PC-9 (cell line): ENCODE data around the gene SLC39A3. TPM values are rescaled to one million over a fixed set of nuclear protein-coding genes. Genes with fewer than 3 reads are reported as not detected.

ENCODE experiments used
- BruUV-seq: library from RNA; stranded (reverse); fragments of 400-500 nt; replicated peaks from 2 replicates; lab custom pipeline; 2021; lab: Mats Ljungman, UMichigan
- CTCF ChIA-PET: fragments of 300-600 bp; sonication (Branson Sonifier 250); formaldehyde crosslinking; loops from one replicate; lab custom pipeline; 2022; ENCODE audit warnings: antibody characterized with exemption; lab: Charles Lee
- POLR2A ChIA-PET: fragments of 300-600 bp; sonication (Branson Sonifier 250); formaldehyde crosslinking; loops from one replicate; lab custom pipeline; 2022; ENCODE audit warnings: antibody characterized with exemption; ENCODE audit not compliant: unreplicated experiment; lab: Charles Lee
- DNase-seq, 2 experiments: peaks; one replicate each; pipeline versions ENCODE4 v3.0.0 to v3.0.0-alpha.2; 2015 to 2022; ENCODE audit warnings: mixed read lengths in 1 of 2
- H2AFZ ChIP-seq: fragments of 200-600 bp; sonication (generic); 2 replicates; pipeline ENCODE4 v1.8.1; 2017; ENCODE audit warnings: antibody characterized with exemption
- H3F3A ChIP-seq: fragments of 200-600 bp; sonication (generic); 2 replicates; pipeline ENCODE4 v1.8.1; 2017; ENCODE audit warnings: antibody characterized with exemption, mild to moderate bottlenecking, low read depth; ENCODE audit not compliant: insufficient read depth
- H3K27ac ChIP-seq: fragments of 200-600 bp; sonication (generic); 2 replicates; pipeline ENCODE4 v1.6.1; 2016; ENCODE audit warnings: mixed run types
- H3K27me3 ChIP-seq: fragments of 200-600 bp; sonication (generic); 2 replicates; pipeline ENCODE4 v1.6.1; 2016; ENCODE audit warnings: low read depth, mixed run types; ENCODE audit not compliant: insufficient read depth
- H3K36me3 ChIP-seq: fragments of 200-600 bp; sonication (generic); 2 replicates; pipeline ENCODE4 v1.6.1; 2016; ENCODE audit warnings: low read depth, mixed run types
- H3K4me1 ChIP-seq: fragments of 200-600 bp; sonication (generic); replicated peaks from 2 replicates; pipeline ENCODE4 v1.6.1; 2016; ENCODE audit warnings: mixed run types; ENCODE audit not compliant: insufficient read depth
- H3K4me2 ChIP-seq: fragments of 200-600 bp; sonication (generic); 2 replicates; pipeline ENCODE4 v1.6.1; 2017; ENCODE audit warnings: mixed run types
- H3K4me3 ChIP-seq: fragments of 200-600 bp; sonication (generic); 2 replicates; pipeline ENCODE4 v1.6.1; 2016; ENCODE audit warnings: mixed run types
- H3K79me2 ChIP-seq: fragments of 200-600 bp; sonication (generic); 2 replicates; pipeline ENCODE4 v1.6.1; 2017; ENCODE audit warnings: low read depth, mixed run types
- H3K9me2 ChIP-seq: fragments of 200-600 bp; sonication (generic); 2 replicates; pipeline ENCODE4 v1.8.1; 2017; ENCODE audit warnings: mild to moderate bottlenecking; ENCODE audit not compliant: insufficient read depth
- H3K9me3 ChIP-seq: fragments of 200-600 bp; sonication (generic); 2 replicates; pipeline ENCODE4 v1.8.1; 2016; ENCODE audit warnings: low read depth; ENCODE audit not compliant: insufficient read depth
- H4K20me1 ChIP-seq: fragments of 200-600 bp; sonication (generic); 2 replicates; pipeline ENCODE4 v1.8.1; 2017; ENCODE audit not compliant: insufficient read depth
- CTCF ChIP-seq: fragments of 200-600 bp; sonication (generic); conservative IDR thresholded peaks from 2 replicates; pipeline ENCODE4 v1.6.1; 2017; ENCODE audit warnings: mixed run types, antibody characterized with exemption, mild to moderate bottlenecking, moderate library complexity
- EZH2 ChIP-seq: fragments of 200-600 bp; sonication (generic); IDR thresholded peaks from 2 replicates; pipeline ENCODE4 v1.8.0; 2017; ENCODE audit warnings: antibody characterized with exemption, low read depth
- intact Hi-C: fragments of 100-400 bp; cut with micrococcal nuclease; formaldehyde crosslinking; loops from one replicate; pipeline ENCODE4 v1.10.0; 2022; ENCODE audit not compliant: unreplicated experiment
- total RNA-seq: library from RNA; stranded (reverse); gene quantifications from 2 replicates; pipeline ENCODE4 v1.2.3, GENCODE V29; 2021

SLC39A3 gene
- total RNA-seq, 1 experiment from 2014 or later: 21.6 TPM

- no peaks in the 10 kb centered on the region for H3K36me3 ChIP-seq
- TF ChIP-seq EZH2: no peak
- no peak for TF ChIP-seq CTCF
- H3K27me3 ChIP-seq: peaks cover 27% of the 10 kb centered on the region
- H3K9me2 ChIP-seq: no peaks in the 10 kb centered on the region
- POLR2A ChIA-PET: no interaction called here
- no peaks in the 10 kb centered on the region for H3K9me3 ChIP-seq
- H4K20me1 ChIP-seq: no peaks in the 10 kb centered on the region
- H3K4me1 ChIP-seq: peaks cover 22% of the 10 kb centered on the region; the same call in 1 of the 2 replicates
- intact Hi-C loops: no loop called here
- DNase-seq: peak; percentile 37 to 42
- no TSS peak for BruUV-seq
- H3K27ac ChIP-seq: no peak overlapping the region
- peaks cover 8% of the 10 kb centered on the region; the same call in 1 of the 2 replicates for H3F3A ChIP-seq
- H3K79me2 ChIP-seq: no peaks in the 10 kb centered on the region
- no peak overlapping the region for H2AFZ ChIP-seq
- H3K4me2 ChIP-seq: peak overlapping the region; percentile 50
- no peak overlapping the region for H3K4me3 ChIP-seq
- CTCF ChIA-PET: no interaction called here
Measured at GRCh38 chr19:2722541-2723344, 17.1 kb downstream of the SLC39A3 start.

- Histone ChIP-seq H2AFZ (no peak overlapping the region), H3K9me2 (no peaks in the 10 kb centered on the region), H4K20me1 (no peaks in the 10 kb centered on the region), H3K36me3 (no peaks in the 10 kb centered on the region), H3K79me2 (no peaks in the 10 kb centered on the region), H3K9me3 (no peaks in the 10 kb centered on the region), H3K4me2 (no peak overlapping the region), H3K4me1 (0 out of 2 replicates have a peak, but pooled peaks cover 13% of the 10 kb centered on the region), H3K4me3 (no peak overlapping the region), H3F3A (peaks cover 2% of the 10 kb centered on the region; the same call in 1 of the 2 replicates), H3K27ac (no peak overlapping the region), H3K27me3 (peaks cover 27% of the 10 kb centered on the region)
- TF ChIP-seq CTCF (no peak), EZH2 (no peak)
- DNase-seq: no peak
- ChIA-PET POLR2A (no interaction called here), CTCF (no interaction called here)
- no TSS peak for BruUV-seq
- intact Hi-C loops: no loop called here
Measured at GRCh38 chr19:2721570-2722540, 18.0 kb downstream of the SLC39A3 start.

- TF ChIP-seq EZH2 (no peak), CTCF (no peak)
- no peak within 1 kb of the TSS for H3K27ac ChIP-seq
- H3K4me1 ChIP-seq: 0 out of 2 replicates have a peak, but pooled peaks cover 7% of the 10 kb centered on the region
- H3K4me3 ChIP-seq: no peak within 1 kb of the TSS
- ChIA-PET POLR2A (no interaction called here), CTCF (no interaction called here)
- H3K9me2 ChIP-seq: no peaks in the 10 kb centered on the region
- H4K20me1 ChIP-seq: no peaks in the 10 kb centered on the region
- H3K4me2 ChIP-seq: no peak within 1 kb of the TSS
- no peak within 1 kb of the TSS for H2AFZ ChIP-seq
- BruUV-seq: no TSS peak
- H3K36me3 ChIP-seq: no peaks in the 10 kb centered on the region
- no peaks in the 10 kb centered on the region for H3K79me2 ChIP-seq
- H3K9me3 ChIP-seq: no peaks in the 10 kb centered on the region
- DNase-seq: no peak
- H3F3A ChIP-seq: no peaks in the 10 kb centered on the region
- intact Hi-C loops: no loop called here
- H3K27me3 ChIP-seq: peaks cover 27% of the 10 kb centered on the region
Measured at GRCh38 chr19:2720777-2721569, 18.8 kb downstream of the SLC39A3 start, which contains the start of gene DIRAS1. Gene DIRAS1, minus strand, starts transcription at chr19:2721372. Its CDS starts 3,566 bp downstream, at chr19:2717806.
